ENCODE measurements around the gene CYP27B1. TPM values are rescaled to one million over a fixed set of nuclear protein-coding genes. Genes with fewer than 3 reads are reported as not detected.

CYP27B1 gene
- total RNA-seq, 6 donors from 2014 or later: 0.98 to 5.2 (median 2.5) TPM; not detected in 1

DNA sequence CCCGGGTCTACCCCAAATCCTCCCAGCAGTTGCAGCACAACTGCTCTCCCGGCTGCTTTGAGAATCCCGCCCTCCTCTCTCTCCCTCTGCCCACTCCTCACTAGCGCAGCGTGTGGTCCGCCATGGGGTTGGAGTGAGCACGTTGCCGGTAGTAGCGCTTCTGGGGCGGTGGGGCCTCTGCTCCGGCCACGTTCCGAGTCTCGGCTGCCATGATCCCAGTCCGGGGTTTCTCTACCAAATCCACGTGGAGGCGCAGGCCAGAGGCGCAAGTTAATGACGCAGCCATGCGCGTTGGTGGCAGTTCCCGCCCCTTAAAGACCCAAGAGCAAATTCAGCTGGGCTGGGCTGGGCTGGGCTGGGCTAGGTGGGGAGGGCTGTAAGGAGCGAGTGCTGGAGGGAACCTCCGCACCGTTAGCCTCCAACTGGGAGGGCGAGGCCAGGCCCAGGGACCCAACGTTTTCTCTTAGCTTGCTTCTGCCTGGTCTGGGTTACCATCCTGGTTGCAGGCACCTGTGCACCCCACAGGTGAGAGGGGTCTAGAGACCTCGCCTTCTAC is 5.1 kb upstream of the CYP27B1 start, which contains the start of gene METTL1:
Gene METTL1 (minus strand): TSS at position 233 of the 556 bp plus-strand sequence. CDS start 22 bp downstream, at position 211.
- Histone ChIP-seq H3K9me3 (no peaks in the 10 kb centered on the region), H3K27me3 (no peaks in the 10 kb centered on the region), H3K27ac (peak within 1 kb of the TSS; percentile 81 to 95 (median 92)), H3K4me3 (peak within 1 kb of the TSS; percentile 72 to 92 (median 85)), H3K36me3 (peaks cover 0 to 29% (median 9%) of the 10 kb centered on the region in 4 donors), H3K4me1 (peaks cover 18 to 36% (median 22%) of the 10 kb centered on the region in 4 donors)
- TF ChIP-seq EP300 (IDR thresholded peaks at IDR 0.05) (peak in 1 of 4 donors; percentile 19), POLR2A (IDR thresholded peaks at IDR 0.05) (peak in 3 of 4 donors; percentile 41 to 72 (median 70)), POLR2AphosphoS5 (IDR thresholded peaks at IDR 0.05) (peak; percentile 68 to 84)
- TF ChIP-seq, protein P1, sequence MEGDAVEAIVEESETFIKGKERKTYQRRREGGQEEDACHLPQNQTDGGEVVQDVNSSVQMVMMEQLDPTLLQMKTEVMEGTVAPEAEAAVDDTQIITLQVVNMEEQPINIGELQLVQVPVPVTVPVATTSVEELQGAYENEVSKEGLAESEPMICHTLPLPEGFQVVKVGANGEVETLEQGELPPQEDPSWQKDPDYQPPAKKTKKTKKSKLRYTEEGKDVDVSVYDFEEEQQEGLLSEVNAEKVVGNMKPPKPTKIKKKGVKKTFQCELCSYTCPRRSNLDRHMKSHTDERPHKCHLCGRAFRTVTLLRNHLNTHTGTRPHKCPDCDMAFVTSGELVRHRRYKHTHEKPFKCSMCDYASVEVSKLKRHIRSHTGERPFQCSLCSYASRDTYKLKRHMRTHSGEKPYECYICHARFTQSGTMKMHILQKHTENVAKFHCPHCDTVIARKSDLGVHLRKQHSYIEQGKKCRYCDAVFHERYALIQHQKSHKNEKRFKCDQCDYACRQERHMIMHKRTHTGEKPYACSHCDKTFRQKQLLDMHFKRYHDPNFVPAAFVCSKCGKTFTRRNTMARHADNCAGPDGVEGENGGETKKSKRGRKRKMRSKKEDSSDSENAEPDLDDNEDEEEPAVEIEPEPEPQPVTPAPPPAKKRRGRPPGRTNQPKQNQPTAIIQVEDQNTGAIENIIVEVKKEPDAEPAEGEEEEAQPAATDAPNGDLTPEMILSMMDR (IDR thresholded peaks at IDR 0.05): no peak
- peak; percentile 96 to 97 for ATAC-seq (ENCODE audit: low FRiP score in 2 of 2)
- 0% methylated on average over 13 to 28 of the region's 28 CpGs for WGBS, 2 donors
- DNase-seq: peak; percentile 94 to 96

DNA sequence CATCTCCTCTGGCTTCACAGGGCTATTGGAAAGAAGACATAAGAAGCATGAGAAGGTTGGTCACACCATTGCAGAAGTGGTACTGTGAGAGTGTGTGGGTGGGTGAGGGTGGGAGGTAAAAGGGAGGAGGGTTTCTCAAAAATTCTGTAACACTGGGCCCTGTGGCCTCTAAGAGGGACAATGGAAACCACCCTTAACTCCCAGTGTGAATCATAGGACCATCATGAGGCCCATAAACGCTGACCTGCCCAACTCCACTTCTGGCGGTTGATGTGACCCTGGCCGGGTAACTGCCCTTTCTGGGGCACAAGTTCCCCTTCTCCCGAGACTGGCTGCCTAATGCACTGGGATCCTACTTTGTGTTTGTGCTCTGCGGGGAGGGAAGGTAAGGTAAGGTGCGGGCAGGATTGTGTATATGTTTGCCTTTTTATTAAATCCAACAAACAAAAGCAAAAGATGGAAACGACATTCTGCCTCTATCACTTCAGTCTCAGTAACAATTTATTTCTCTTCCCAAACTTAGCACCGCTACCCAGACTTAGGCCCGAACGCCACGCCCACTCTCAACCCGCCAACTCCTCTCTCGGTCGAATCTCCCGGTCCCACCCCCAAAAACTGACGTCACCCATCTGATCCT is 4.5 kb upstream of the CYP27B1 start:
- peak overlapping the region; percentile 81 to 95 (median 92) for H3K27ac ChIP-seq
- TF ChIP-seq POLR2AphosphoS5 (IDR thresholded peaks at IDR 0.05) (no peak), POLR2A (IDR thresholded peaks at IDR 0.05) (no peak), EP300 (IDR thresholded peaks at IDR 0.05) (no peak)
- TF ChIP-seq, protein P1 (IDR thresholded peaks at IDR 0.05): no peak
- peaks cover 0 to 29% (median 9%) of the 10 kb centered on the region in 4 donors for H3K36me3 ChIP-seq
- peak overlapping the region; percentile 72 to 92 (median 85) for H3K4me3 ChIP-seq
- ATAC-seq (ENCODE audit: low FRiP score in 2 of 2) (peak; percentile 80 to 91), DNase-seq (peak in 1 of 2 donors; percentile 85)
- H3K27me3 ChIP-seq: peaks cover 0 to 4% (median 2%) of the 10 kb centered on the region in 4 donors
- H3K9me3 ChIP-seq: no peaks in the 10 kb centered on the region
- WGBS, 2 donors: 2 to 4% methylated on average over 16 of the region's 16 CpGs
- H3K4me1 ChIP-seq: peaks cover 24 to 42% (median 28%) of the 10 kb centered on the region in 4 donors

DNA sequence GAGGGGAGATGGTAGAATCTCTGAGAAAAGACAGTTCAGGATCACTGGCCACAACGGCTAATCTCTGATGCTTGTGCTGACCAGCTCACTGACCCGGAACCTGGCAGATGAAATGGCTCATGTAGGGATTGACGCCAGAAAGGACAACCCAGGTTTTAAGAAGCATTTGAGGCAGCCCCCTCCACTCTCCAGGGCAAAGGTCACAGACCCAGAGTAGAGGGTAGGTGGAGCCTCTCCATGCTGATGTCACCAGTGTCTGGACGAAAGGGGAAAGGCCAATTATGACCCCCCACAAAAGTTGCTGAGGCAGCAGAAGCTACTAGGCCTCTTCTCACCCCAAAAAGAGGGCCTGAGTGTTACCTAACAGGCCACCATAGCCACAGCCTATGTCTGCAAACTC is 3.9 kb upstream of the CYP27B1 start:
- WGBS, 2 donors: 83% methylated on average over 4 of the region's 4 CpGs
- no peak overlapping the region for H3K4me3 ChIP-seq
- ATAC-seq (ENCODE audit: low FRiP score in 2 of 2): no peak

DNA sequence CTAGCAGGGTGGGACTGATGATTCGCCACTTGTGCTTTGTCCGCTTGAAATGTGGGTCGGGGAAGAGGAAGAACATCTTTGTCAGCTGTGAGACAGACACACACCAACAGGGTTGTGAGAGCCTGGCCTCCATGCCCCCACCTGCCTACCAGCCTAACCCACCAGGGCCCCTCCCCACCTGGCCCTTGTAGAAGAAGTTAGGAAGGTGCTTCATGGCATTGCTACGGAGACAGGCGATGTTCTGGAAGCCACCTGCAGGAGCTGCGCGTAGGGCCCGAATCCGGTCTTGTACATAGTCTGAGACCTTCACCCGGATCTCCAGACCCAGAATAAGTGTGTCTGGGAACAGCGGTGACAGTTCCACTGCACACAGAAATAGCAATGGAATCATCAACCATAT is 2.7 kb upstream of the CYP27B1 start:
- peaks cover 42 to 59% (median 45%) of the 10 kb centered on the region in 4 donors for H3K4me1 ChIP-seq
- 97 to 98% methylated on average over 10 to 11 of the region's 11 CpGs for WGBS, 2 donors
- no peaks in the 10 kb centered on the region for H3K9me3 ChIP-seq
- TF ChIP-seq, protein P1 (IDR thresholded peaks at IDR 0.05): no peak
- TF ChIP-seq EP300 (IDR thresholded peaks at IDR 0.05): no peak
- TF ChIP-seq POLR2AphosphoS5 (IDR thresholded peaks at IDR 0.05): no peak
- no peak for TF ChIP-seq POLR2A (IDR thresholded peaks at IDR 0.05)
- H3K4me3 ChIP-seq: no peak overlapping the region
- ATAC-seq (ENCODE audit: low FRiP score in 2 of 2): no peak
- H3K36me3 ChIP-seq: peaks cover 0 to 21% (median 9%) of the 10 kb centered on the region in 4 donors
- DNase-seq: no peak
- no peak overlapping the region for H3K27ac ChIP-seq
- H3K27me3 ChIP-seq: peaks cover 0 to 20% (median 13%) of the 10 kb centered on the region in 4 donors

More for the DNA sequence above, 3.9 kb upstream of the CYP27B1 start:
- TF ChIP-seq POLR2AphosphoS5 (IDR thresholded peaks at IDR 0.05) (no peak), POLR2A (IDR thresholded peaks at IDR 0.05) (no peak), EP300 (IDR thresholded peaks at IDR 0.05) (no peak)
- TF ChIP-seq, protein P1 (IDR thresholded peaks at IDR 0.05): no peak
- Histone ChIP-seq H3K36me3 (peaks cover 0 to 26% (median 9%) of the 10 kb centered on the region in 4 donors), H3K4me1 (peaks cover 30 to 48% (median 34%) of the 10 kb centered on the region in 4 donors), H3K9me3 (no peaks in the 10 kb centered on the region), H3K27ac (no peak overlapping the region), H3K27me3 (peaks cover 0 to 9% (median 5%) of the 10 kb centered on the region in 4 donors)
- no peak for DNase-seq

All from upper lobe of left lung (tissue), 6 donors.